Measurements from ENCODE around the gene NAV2. TPM values are rescaled to one million over a fixed set of nuclear protein-coding genes. Genes with fewer than 3 reads are reported as not detected.
A peak's percentile ranks its signal among the peaks of the same experiment; 100 is the strongest.

Gene NAV2
- polyA plus RNA-seq, 1 donor from 2014 or later = 3.0 TPM

- no peaks in the 10 kb centered on the region for H3K9me3 ChIP-seq (ENCODE audit: low read length)
- no peaks in the 10 kb centered on the region for H3K9me2 ChIP-seq (ENCODE audit: insufficient read depth, low read length)
- H3K9ac ChIP-seq (ENCODE audit: low read length) = no peak overlapping the region
- no peak for TF ChIP-seq EP300 (conservative IDR thresholded peaks at IDR 0.05; ENCODE audit: poor library complexity, severe bottlenecking)
- no peak overlapping the region for H3K4me3 ChIP-seq (ENCODE audit: low read length)
- no peaks in the 10 kb centered on the region for H3K79me2 ChIP-seq (replicated peaks; ENCODE audit: insufficient read depth, low read length)
- H3F3A ChIP-seq (ENCODE audit: insufficient read depth, low read length, poor library complexity, severe bottlenecking) = no peaks in the 10 kb centered on the region
- no peak overlapping the region for H3K4me2 ChIP-seq (ENCODE audit: low read length)
- H2AFZ ChIP-seq (ENCODE audit: low read depth, low read length) = no peak overlapping the region
- no peaks in the 10 kb centered on the region for H4K20me1 ChIP-seq (ENCODE audit: insufficient read depth)
- H3K36me3 ChIP-seq (ENCODE audit: insufficient read depth, low read length) = no peaks in the 10 kb centered on the region
- peaks cover 9% of the 10 kb centered on the region for H3K27me3 ChIP-seq (ENCODE audit: insufficient read depth, low read depth, low read length)
- H3K27ac ChIP-seq (ENCODE audit: low read length) = no peak overlapping the region
Measured at GRCh38 chr11:20025332-20025840, 312.7 kb downstream of the NAV2 start.

- H3F3A ChIP-seq (ENCODE audit: insufficient read depth, low read length, poor library complexity, severe bottlenecking) = no peaks in the 10 kb centered on the region
- no peaks in the 10 kb centered on the region for H3K36me3 ChIP-seq (ENCODE audit: insufficient read depth, low read length)
- no peak for TF ChIP-seq CTCF (IDR thresholded peaks at IDR 0.05; ENCODE audit: poor library complexity, severe bottlenecking)
- TF ChIP-seq MXI1 (conservative IDR thresholded peaks at IDR 0.05; ENCODE audit: poor library complexity, severe bottlenecking) = no peak
- TF ChIP-seq EP300 (conservative IDR thresholded peaks at IDR 0.05; ENCODE audit: poor library complexity, severe bottlenecking) = no peak
- no peak for TF ChIP-seq TAF1 (IDR thresholded peaks at IDR 0.05; ENCODE audit: low read depth)
- TF ChIP-seq POLR2AphosphoS5 (IDR thresholded peaks at IDR 0.05) = no peak
- TF ChIP-seq SMC3 (conservative IDR thresholded peaks at IDR 0.05; ENCODE audit: poor library complexity) = no peak
- no peak for TF ChIP-seq EZH2 (IDR thresholded peaks at IDR 0.05; ENCODE audit: borderline replicate concordance, insufficient read depth, low read length, poor library complexity, severe bottlenecking)
- TF ChIP-seq, protein P1, sequence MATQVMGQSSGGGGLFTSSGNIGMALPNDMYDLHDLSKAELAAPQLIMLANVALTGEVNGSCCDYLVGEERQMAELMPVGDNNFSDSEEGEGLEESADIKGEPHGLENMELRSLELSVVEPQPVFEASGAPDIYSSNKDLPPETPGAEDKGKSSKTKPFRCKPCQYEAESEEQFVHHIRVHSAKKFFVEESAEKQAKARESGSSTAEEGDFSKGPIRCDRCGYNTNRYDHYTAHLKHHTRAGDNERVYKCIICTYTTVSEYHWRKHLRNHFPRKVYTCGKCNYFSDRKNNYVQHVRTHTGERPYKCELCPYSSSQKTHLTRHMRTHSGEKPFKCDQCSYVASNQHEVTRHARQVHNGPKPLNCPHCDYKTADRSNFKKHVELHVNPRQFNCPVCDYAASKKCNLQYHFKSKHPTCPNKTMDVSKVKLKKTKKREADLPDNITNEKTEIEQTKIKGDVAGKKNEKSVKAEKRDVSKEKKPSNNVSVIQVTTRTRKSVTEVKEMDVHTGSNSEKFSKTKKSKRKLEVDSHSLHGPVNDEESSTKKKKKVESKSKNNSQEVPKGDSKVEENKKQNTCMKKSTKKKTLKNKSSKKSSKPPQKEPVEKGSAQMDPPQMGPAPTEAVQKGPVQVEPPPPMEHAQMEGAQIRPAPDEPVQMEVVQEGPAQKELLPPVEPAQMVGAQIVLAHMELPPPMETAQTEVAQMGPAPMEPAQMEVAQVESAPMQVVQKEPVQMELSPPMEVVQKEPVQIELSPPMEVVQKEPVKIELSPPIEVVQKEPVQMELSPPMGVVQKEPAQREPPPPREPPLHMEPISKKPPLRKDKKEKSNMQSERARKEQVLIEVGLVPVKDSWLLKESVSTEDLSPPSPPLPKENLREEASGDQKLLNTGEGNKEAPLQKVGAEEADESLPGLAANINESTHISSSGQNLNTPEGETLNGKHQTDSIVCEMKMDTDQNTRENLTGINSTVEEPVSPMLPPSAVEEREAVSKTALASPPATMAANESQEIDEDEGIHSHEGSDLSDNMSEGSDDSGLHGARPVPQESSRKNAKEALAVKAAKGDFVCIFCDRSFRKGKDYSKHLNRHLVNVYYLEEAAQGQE (IDR thresholded peaks at IDR 0.05; ENCODE audit: borderline replicate concordance) = no peak
- no peak for TF ChIP-seq RAD21 (conservative IDR thresholded peaks at IDR 0.05)
- peaks cover 9% of the 10 kb centered on the region for H3K27me3 ChIP-seq (ENCODE audit: insufficient read depth, low read depth, low read length)
- no peaks in the 10 kb centered on the region for H3K9me2 ChIP-seq (ENCODE audit: insufficient read depth, low read length)
- H3K79me2 ChIP-seq (replicated peaks; ENCODE audit: insufficient read depth, low read length) = no peaks in the 10 kb centered on the region
- peak overlapping the region; percentile 13 for H3K4me2 ChIP-seq (ENCODE audit: low read length)
- H3K9ac ChIP-seq (ENCODE audit: low read length) = no peak overlapping the region
- peak overlapping the region; percentile 29 for H3K4me3 ChIP-seq (ENCODE audit: low read length)
- no peaks in the 10 kb centered on the region for H3K9me3 ChIP-seq (ENCODE audit: low read length)
- no peak overlapping the region for H3K27ac ChIP-seq (ENCODE audit: low read length)
- H2AFZ ChIP-seq (ENCODE audit: low read depth, low read length) = no peak overlapping the region
- H4K20me1 ChIP-seq (ENCODE audit: insufficient read depth) = no peaks in the 10 kb centered on the region
Measured at GRCh38 chr11:20026629-20027555, 314.3 kb downstream of the NAV2 start.

Data from neural cell (in vitro differentiated cells).